Epidermal melanocyte (primary cell): Measurements from ENCODE around the gene SEMA4A.
A peak's percentile ranks its signal among the peaks of the same experiment; 100 is the strongest.
"Not testable (repeated sequence)": the region's sequence is repeated elsewhere in the genome, so short reads cannot be mapped to it uniquely, and the experiment has no call there.

Source experiments
- DNase-seq: peaks from one replicate; pipeline ENCODE4 v3.0.0; 2011; ENCODE audit warnings: low spot score; ENCODE audit not compliant: insufficient read length

The SEMA4A gene

DNA sequence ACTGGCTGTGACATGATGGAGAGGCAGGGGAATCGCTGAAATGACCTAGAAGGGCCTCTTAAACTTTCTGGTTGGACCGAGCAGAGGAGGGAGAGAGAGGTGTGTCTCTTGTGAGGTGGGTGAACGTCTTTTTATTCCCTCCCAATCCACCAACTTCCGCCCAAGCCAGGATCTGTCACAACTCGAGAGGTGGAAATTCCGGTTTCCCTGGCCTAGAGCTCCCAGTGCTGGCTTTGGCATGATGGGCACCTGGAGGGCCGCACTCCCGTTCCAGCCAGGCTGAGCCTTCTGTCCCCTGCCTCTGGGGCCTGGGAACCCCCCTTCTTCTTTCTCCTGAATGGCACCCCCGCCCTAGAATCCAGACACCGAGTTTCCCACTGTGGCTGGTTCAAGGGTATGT, at the start of gene SEMA4A:
TSS of gene SEMA4A (plus strand) at position 224 of the 400 bp plus-strand sequence. CDS start 994 bp downstream, outside the sequence.
- no peak for DNase-seq

- peak; percentile 84 for DNase-seq
Measured at GRCh38 chr1:156104065-156104810, 49.1 kb upstream of the SEMA4A start.

DNA sequence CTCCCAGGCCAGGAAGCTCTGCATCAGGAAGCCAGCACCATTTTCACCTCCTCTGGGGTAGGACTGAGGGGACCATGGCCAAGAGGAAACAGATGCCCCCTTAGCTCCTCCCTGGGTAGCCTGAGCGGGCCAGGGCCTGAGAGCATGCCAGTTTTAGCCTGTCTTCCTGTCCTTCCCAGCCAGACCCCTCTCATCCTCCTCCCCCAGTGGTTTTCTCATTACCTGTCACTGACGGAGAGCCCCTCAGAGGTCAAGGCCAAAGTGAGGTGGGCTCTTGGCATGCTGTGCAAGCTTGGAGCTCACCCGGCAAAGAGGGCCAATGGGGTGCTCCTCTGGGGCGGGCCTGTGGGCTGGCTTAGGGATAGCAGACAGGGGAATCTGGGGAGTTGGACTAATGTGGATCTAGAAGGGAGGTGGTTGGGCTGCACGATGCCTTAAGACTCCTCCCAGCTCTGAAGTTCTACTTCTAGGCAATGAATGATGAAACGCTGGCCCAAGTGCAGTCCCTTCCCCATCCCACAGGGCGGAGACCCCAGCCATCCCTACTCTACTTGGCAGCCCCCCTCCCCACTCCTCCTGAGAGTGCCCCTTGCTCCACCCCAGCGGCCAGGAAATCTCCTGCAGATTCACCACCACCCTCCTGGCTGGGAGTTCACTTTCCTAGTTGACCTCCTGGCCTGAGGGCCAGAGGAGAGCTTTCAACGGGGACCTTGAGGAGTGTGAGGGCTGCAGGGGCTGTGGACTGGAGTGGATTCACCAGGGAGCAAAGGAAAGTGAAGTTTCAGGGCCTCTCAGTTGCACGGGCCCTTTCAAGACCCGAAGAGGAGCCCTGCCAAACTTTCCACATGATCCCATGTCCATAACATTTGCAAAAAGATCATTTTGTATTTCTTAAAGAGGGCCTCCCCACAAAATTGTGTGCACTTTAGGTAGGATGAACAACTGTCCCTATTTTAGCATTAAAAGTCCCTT, 48.2 kb upstream of the SEMA4A start:
- DNase-seq, result no peak

GRCh38 chr1:156106624-156107488, 46.5 kb upstream of the SEMA4A start:
- DNase-seq, result no peak

DNA sequence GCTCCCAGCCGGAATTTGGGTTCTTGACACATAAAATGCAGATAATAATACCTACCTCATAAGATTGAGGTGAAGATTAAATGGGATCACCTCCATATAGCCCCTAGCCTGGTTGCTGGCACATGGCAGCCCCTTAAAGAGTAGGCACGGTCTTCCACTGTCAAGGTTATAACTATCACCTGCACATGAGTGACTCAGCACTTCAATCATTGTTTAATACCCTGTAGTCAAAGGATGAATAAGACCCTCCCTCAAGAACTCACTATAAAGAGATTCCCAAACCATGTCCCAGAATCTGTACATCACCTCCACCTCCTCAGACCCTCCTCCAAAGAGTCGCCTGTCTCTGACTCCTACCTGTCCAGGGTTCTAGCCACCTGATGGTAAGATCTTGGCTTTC, 45.3 kb upstream of the SEMA4A start:
- no peak for DNase-seq

DNA sequence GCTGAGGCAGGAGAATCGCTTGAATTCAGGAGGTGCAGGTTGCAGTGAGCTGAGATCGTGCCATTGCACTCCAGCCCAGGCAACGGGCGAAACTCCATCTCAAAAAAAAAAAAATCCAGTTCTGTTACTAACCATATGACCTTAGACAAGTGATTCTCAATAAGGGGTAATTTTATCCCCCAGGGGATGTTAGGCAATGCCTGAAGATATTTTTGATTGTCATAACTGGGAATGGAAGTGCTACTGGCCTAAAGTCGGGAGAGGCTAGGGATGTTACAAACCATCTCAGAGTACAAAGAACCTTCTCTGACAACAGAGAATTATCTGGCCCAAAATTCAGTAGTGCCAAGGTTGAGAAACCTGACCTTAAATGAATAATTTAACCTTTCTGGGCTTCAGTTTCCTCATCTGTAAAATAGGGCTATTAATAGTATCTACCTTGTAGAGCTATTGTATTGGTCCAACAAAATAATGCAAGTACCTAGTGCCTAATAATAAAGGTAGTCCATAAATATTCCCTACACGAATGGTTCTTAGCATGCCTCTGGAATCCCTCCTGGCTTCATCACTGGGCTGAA, 44.6 kb upstream of the SEMA4A start:
- DNase-seq, result no peak

- DNase-seq, result no peak
Measured at GRCh38 chr1:156110252-156110651, 43.1 kb upstream of the SEMA4A start.

GRCh38 chr1:156111355-156111962, 41.9 kb upstream of the SEMA4A start:
- no peak for DNase-seq

DNA sequence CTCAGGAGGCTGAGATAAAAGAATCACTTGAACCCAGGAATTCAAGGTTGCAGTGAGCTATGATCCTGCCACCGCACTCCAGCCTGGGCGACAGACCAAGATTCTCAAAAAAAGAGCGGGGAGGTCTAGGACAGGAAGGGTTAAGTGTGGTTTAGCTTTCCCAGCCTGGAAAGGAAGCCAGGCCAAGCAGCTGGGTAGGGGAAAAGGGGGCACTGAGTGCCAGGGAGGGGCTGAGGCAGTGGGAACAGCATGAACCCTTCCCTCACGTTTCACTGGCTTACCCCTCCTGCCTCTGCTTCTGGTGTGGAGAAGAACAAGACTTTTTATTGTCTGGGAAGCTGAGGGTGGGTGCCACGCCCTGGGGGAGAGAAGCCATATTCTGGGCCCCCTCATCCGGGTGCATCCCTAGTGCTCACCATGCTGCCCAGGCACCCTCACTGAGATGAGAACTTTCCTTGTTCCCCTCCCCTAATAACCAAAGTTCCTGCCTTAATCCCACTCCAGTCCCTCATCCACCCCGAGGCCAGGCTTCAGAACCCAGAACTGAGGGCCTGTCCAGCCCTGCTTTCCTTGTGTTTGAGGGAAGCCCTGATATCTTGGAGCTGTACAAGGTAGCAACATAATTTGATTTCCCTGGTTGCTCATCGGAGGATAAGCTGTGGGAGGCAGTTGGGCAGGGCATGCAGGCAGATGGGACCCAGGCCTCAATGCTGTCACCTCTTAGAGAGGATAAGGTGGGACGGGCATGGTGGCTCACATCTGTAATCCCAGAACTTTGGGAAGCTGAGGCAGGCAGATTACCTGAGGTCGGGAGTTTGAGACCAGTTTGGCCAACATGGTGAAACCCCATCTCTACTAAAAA, 40.9 kb upstream of the SEMA4A start:
- no peak for DNase-seq

GRCh38 chr1:156113282-156113950, 40.0 kb upstream of the SEMA4A start:
- no peak for DNase-seq

DNA sequence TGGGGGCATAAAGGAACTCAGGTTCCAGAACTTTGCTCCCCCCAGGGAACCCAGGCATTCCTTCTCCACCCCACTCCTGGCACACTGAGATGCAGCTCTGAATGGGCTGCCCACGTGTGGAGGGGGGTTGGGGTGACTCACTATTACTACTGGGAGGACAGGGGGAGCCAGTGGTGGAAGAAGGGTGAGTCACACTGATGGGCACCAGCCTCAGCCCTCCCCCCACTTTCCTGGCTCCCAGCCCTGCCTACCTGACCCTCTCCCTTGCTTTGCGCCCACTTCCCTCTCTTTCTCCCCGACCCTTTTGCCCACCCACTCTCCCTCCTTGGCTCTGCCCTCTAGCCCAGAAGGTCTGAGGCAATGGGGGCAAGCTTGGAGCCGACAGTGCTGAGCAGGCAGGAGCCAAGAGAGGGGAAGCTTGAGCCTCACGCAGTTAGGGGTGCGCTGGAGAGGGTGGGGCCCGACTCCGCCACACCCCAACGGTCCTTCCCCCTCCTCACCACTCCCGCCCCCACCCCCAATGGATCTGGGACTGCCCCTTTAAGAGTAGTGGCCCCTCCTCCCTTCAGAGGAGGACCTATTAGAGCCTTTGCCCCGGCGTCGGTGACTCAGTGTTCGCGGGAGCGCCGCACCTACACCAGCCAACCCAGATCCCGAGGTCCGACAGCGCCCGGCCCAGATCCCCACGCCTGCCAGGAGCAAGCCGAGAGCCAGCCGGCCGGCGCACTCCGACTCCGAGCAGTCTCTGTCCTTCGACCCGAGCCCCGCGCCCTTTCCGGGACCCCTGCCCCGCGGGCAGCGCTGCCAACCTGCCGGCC, 39.1 kb upstream of the SEMA4A start, which contains the start of gene LMNA:
TSS of gene LMNA (plus strand) at position 611 of the 818 bp plus-strand sequence. CDS start 208 bp downstream, outside the sequence.
- DNase-seq, result peak; percentile 76

DNA sequence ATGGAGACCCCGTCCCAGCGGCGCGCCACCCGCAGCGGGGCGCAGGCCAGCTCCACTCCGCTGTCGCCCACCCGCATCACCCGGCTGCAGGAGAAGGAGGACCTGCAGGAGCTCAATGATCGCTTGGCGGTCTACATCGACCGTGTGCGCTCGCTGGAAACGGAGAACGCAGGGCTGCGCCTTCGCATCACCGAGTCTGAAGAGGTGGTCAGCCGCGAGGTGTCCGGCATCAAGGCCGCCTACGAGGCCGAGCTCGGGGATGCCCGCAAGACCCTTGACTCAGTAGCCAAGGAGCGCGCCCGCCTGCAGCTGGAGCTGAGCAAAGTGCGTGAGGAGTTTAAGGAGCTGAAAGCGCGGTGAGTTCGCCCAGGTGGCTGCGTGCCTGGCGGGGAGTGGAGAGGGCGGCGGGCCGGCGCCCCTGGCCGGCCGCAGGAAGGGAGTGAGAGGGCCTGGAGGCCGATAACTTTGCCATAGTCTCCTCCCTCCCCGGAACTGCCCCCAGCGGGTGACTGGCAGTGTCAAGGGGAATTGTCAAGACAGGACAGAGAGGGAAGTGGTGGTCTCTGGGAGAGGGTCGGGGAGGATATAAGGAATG, 38.4 kb upstream of the SEMA4A start:
- DNase-seq, result no peak

DNA sequence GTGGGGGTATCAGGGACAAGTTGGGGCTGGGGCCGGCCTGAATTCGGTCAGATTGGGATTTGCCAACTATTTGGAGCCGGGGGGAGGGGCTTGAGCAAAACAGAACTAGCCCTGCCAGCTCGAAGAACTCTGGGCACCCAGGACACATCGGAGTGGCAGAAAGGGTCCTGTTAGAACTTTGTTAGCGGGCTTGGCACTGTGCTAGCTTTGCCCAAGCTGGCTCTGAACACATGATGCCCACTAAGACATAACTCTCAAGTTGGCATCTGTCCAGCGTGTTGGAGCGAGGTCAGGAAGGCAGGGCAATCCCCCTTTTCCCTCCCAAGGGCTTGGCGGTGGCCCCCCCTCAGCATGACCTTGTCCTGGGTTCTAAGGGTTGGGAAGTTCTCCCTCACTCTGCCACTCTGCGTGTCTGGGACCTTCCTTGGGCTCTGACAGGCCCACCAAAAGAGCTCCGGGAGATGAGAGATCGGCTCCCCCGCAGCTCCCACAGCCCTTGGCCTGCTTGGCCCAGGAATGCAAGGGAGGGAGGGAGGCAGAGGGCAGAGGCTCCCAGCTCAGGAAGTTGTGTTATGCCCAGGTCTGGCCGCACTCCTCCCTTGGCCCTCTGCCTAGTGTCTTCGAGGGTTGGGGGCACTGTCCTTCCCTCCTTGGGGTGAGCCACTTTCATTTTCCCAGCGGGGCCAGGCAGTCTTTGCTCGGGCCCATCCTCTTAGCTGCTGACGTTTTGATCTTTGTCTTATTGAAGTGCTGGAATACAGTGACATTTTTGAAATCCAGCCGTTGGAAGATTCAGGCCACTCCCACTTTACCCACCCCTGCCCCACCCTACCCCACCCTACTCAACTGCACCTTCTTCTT, 37.6 kb upstream of the SEMA4A start:
- DNase-seq, result no peak

DNA sequence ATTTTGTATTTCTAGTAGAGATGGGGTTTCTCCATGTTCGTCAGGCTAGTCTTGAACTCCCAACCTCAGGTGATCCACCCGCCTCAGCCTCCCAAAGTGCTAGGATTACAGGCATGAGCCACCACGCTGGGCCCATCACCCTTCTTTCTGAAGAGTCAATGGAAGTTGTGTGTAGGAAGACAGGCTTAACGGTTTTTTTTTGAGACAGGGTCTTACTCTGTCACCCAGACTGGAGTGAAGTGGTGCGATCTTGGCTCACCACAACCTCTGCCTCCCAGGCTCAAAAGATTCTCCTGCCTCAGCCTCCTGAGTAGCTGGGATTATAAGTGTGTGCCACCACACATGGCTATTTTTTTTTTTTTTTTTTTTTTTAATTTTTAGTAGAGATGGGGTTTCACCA, 36.7 kb upstream of the SEMA4A start:
- not testable (repeated sequence) for DNase-seq

DNA sequence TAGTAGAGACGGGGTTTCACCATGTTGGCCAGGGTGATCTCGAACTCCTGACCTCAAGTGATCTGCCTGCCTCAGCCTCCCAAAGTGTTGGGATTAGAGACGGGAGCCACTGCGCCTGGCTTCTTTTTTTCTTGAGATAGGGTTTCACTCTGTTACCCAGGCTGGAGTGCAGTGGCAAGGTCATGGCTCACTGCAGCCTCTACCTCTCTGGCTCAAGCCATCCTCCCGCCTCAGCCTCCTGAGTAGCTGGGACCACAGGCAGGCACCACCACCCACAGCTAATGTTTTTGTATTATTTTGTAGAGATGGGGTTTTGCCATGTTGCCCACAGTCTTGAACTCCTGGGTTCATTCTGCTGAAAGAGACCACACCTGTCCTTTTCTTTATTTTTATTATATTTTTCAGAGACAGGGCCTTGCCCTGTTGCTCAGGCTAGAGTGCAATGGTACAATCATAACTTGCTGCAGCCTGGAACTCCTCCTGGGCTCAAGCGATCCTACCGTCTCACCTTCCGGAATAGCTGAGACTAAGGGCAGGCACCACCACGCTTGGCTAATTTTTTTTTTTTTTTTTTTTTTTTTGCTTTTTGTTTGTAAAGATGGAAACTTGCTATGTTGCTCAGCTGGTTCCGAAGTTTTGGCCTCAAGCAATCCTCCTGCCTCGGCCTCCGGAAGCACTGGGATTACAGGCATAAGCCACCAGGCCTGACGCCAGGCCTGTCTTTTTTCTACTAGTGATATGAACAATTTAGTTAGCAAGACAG, 35.8 kb upstream of the SEMA4A start:
- DNase-seq, result no peak
